ENCODE measurements around the gene F12.

Gene F12

DNA sequence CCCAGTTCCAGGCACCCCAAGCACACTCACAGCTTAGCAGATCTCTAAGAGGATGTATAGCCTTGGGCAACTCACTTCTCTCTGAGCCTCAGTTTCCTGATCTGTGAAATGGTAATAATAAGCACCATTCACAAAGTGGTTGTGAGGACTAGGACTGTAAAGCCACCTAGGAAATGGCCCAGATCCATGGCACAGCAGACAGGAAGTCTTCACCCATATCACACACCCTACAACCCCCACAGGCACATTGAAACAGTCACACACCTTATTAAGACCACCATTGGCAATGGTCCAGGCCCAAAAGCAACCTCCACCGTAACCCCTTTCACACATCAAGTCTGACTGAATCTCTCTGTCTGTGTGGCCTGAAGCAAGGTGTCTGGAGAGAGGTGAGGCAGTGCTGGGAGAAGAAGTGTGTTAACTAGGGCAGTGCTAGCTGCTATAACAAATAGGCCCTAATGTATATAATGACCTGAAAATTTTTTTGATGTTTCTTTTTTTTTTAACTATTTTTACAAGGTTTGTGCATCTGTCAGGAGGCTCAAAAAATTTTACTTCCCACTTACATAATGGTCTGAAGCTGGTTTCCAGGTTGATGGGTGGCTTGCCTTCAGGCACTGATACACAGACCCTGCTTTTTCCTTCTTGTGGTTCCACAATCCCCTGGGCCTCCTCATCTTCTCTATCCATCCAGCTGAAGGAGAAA is 54.0 kb downstream of the F12 start:
- Histone ChIP-seq H3K9me3 (ENCODE audit: control insufficient read depth, insufficient read depth, low read depth, low read length) (no peaks in the 10 kb centered on the region), H3K27ac (ENCODE audit: extremely low read depth, low read depth, low read length) (no peak overlapping the region), H3K4me3 (ENCODE audit: low read depth, low read length) (no peak overlapping the region), H3K4me1 (ENCODE audit: control insufficient read depth, insufficient read depth, low read length) (peaks cover 4% of the 10 kb centered on the region; the same call in 1 of the 2 replicates), H3K36me3 (ENCODE audit: control insufficient read depth in 2 of 2, insufficient read depth in 1 of 2, low read length in 2 of 2) (peaks cover 0 to under 1% of the 10 kb centered on the region in 2 experiments; a peak in 1 of 3 replicates)
- ChIA-PET POLR2A (interaction anchor here (0.7 kb wide), 1 partner anchor 15 kb away, joined by 3 read pairs; no protein-coding TSS in a partner anchor), CTCF (interaction anchor here (0.9 to 1.5 kb wide), 5 partner anchors 14 to 53 kb away, joined by 3 to 4 read pairs (median 3); no protein-coding TSS in a partner anchor)
- TF ChIP-seq, protein P1, sequence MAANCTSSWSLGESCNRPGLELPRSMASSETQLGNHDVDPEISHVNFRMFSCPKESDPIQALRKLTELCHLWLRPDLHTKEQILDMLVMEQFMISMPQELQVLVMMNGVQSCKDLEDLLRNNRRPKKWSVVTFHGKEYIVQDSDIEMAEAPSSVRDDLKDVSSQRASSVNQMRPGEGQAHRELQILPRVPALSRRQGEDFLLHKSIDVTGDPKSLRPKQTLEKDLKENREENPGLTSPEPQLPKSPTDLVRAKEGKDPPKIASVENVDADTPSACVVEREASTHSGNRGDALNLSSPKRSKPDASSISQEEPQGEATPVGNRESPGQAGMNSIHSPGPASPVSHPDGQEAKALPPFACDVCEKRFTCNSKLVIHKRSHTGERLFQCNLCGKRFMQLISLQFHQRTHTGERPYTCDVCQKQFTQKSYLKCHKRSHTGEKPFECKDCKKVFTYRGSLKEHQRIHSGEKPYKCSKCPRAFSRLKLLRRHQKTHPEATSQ (tag by site-specific recombination; IDR thresholded peaks at IDR 0.05) = no peak
- no peak for TF ChIP-seq MZF1 (tag by site-specific recombination; IDR thresholded peaks at IDR 0.05; ENCODE audit: borderline replicate concordance)
- TF ChIP-seq GLI2 (tag by site-specific recombination; IDR thresholded peaks at IDR 0.05; ENCODE audit: borderline replicate concordance, low read depth) = no peak
- no peak for TF ChIP-seq ZNF266 (tag by site-specific recombination; IDR thresholded peaks at IDR 0.05; ENCODE audit: low read depth)
- TF ChIP-seq ZNF341 (tag by site-specific recombination; IDR thresholded peaks at IDR 0.05; ENCODE audit: low read depth) = no peak
- TF ChIP-seq, protein P2, sequence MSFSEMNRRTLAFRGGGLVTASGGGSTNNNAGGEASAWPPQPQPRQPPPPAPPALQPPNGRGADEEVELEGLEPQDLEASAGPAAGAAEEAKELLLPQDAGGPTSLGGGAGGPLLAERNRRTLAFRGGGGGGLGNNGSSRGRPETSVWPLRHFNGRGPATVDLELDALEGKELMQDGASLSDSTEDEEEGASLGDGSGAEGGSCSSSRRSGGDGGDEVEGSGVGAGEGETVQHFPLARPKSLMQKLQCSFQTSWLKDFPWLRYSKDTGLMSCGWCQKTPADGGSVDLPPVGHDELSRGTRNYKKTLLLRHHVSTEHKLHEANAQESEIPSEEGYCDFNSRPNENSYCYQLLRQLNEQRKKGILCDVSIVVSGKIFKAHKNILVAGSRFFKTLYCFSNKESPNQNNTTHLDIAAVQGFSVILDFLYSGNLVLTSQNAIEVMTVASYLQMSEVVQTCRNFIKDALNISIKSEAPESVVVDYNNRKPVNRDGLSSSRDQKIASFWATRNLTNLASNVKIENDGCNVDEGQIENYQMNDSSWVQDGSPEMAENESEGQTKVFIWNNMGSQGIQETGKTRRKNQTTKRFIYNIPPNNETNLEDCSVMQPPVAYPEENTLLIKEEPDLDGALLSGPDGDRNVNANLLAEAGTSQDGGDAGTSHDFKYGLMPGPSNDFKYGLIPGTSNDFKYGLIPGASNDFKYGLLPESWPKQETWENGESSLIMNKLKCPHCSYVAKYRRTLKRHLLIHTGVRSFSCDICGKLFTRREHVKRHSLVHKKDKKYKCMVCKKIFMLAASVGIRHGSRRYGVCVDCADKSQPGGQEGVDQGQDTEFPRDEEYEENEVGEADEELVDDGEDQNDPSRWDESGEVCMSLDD (tag by site-specific recombination; IDR thresholded peaks at IDR 0.05) = no peak
- TF ChIP-seq SETDB1 (IDR thresholded peaks at IDR 0.05; ENCODE audit: insufficient read length, low read length) = no peak
- no peak for TF ChIP-seq MYNN (tag by site-specific recombination; IDR thresholded peaks at IDR 0.05; ENCODE audit: borderline replicate concordance)
- no peak for TF ChIP-seq ZNF157 (tag by site-specific recombination; IDR thresholded peaks at IDR 0.05)
- TF ChIP-seq, protein P3, sequence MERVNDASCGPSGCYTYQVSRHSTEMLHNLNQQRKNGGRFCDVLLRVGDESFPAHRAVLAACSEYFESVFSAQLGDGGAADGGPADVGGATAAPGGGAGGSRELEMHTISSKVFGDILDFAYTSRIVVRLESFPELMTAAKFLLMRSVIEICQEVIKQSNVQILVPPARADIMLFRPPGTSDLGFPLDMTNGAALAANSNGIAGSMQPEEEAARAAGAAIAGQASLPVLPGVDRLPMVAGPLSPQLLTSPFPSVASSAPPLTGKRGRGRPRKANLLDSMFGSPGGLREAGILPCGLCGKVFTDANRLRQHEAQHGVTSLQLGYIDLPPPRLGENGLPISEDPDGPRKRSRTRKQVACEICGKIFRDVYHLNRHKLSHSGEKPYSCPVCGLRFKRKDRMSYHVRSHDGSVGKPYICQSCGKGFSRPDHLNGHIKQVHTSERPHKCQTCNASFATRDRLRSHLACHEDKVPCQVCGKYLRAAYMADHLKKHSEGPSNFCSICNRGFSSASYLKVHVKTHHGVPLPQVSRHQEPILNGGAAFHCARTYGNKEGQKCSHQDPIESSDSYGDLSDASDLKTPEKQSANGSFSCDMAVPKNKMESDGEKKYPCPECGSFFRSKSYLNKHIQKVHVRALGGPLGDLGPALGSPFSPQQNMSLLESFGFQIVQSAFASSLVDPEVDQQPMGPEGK (tag by site-specific recombination; IDR thresholded peaks at IDR 0.05) = no peak
- TF ChIP-seq, protein P4, sequence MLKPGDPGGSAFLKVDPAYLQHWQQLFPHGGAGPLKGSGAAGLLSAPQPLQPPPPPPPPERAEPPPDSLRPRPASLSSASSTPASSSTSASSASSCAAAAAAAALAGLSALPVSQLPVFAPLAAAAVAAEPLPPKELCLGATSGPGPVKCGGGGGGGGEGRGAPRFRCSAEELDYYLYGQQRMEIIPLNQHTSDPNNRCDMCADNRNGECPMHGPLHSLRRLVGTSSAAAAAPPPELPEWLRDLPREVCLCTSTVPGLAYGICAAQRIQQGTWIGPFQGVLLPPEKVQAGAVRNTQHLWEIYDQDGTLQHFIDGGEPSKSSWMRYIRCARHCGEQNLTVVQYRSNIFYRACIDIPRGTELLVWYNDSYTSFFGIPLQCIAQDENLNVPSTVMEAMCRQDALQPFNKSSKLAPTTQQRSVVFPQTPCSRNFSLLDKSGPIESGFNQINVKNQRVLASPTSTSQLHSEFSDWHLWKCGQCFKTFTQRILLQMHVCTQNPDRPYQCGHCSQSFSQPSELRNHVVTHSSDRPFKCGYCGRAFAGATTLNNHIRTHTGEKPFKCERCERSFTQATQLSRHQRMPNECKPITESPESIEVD (tag by site-specific recombination; IDR thresholded peaks at IDR 0.05) = no peak
- TF ChIP-seq IKZF3 (tag by site-specific recombination; IDR thresholded peaks at IDR 0.05) = no peak
- TF ChIP-seq, protein P5, sequence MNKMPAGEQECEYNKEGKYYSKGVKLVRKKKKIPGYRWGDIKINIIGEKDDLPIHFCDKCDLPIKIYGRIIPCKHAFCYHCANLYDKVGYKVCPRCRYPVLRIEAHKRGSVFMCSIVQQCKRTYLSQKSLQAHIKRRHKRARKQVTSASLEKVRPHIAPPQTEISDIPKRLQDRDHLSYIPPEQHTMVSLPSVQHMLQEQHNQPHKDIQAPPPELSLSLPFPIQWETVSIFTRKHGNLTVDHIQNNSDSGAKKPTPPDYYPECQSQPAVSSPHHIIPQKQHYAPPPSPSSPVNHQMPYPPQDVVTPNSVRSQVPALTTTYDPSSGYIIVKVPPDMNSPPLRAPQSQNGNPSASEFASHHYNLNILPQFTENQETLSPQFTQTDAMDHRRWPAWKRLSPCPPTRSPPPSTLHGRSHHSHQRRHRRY (tag by site-specific recombination; IDR thresholded peaks at IDR 0.05) = no peak
- TF ChIP-seq GLIS1 (tag by site-specific recombination; IDR thresholded peaks at IDR 0.05) = no peak
- no peak for TF ChIP-seq ZNF843 (tag by site-specific recombination; IDR thresholded peaks at IDR 0.05)
- no peak for TF ChIP-seq ZNF433 (tag by site-specific recombination; IDR thresholded peaks at IDR 0.05; ENCODE audit: low read depth)
- no peak for TF ChIP-seq BCL11B (tag by site-specific recombination; IDR thresholded peaks at IDR 0.05; ENCODE audit: low read depth)
- no peak for TF ChIP-seq ZNF654 (tag by site-specific recombination; IDR thresholded peaks at IDR 0.05; ENCODE audit: low read depth)
- TF ChIP-seq ZNF221 (tag by site-specific recombination; IDR thresholded peaks at IDR 0.05; ENCODE audit: borderline replicate concordance) = no peak
- TF ChIP-seq, protein P6, sequence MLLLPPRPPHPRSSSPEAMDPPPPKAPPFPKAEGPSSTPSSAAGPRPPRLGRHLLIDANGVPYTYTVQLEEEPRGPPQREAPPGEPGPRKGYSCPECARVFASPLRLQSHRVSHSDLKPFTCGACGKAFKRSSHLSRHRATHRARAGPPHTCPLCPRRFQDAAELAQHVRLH (tag by site-specific recombination; IDR thresholded peaks at IDR 0.05) = no peak

Data from HEK293 (cell line).